ENCODE measurements around the gene HAT1.

Gene HAT1

DNA sequence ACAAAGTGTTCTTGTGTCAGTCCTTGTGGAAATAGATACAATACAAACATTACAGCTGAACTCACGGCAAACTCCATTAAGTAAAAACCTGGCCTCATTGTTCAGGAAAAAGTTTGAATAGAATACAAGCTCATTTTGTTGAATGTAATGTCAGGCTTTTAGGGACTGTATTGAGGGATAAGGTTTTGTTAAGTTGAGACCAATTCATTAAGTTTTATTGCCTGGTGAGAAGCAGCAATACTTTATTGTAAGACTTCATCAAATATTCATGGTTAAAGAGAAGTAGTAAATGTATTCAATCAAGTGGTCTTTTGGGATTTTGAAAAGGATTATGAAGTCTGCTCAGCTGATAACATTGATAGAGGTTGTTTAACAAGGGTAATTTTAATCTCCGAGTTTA, 42.0 kb downstream of the HAT1 start:
- ChIA-PET CTCF (interaction anchor here (0.6 kb wide), 1 partner anchor 125 kb away, joined by 3 read pairs; no protein-coding TSS in a partner anchor), POLR2A (ENCODE audit: low non-redundant PET) (no interaction called here)
- no peak overlapping the region for H3K27ac ChIP-seq
- no peak for DNase-seq (ENCODE audit: low spot score)
- TF ChIP-seq, protein P1, sequence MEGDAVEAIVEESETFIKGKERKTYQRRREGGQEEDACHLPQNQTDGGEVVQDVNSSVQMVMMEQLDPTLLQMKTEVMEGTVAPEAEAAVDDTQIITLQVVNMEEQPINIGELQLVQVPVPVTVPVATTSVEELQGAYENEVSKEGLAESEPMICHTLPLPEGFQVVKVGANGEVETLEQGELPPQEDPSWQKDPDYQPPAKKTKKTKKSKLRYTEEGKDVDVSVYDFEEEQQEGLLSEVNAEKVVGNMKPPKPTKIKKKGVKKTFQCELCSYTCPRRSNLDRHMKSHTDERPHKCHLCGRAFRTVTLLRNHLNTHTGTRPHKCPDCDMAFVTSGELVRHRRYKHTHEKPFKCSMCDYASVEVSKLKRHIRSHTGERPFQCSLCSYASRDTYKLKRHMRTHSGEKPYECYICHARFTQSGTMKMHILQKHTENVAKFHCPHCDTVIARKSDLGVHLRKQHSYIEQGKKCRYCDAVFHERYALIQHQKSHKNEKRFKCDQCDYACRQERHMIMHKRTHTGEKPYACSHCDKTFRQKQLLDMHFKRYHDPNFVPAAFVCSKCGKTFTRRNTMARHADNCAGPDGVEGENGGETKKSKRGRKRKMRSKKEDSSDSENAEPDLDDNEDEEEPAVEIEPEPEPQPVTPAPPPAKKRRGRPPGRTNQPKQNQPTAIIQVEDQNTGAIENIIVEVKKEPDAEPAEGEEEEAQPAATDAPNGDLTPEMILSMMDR (conservative IDR thresholded peaks at IDR 0.05; ENCODE audit: low read depth): no peak

DNA sequence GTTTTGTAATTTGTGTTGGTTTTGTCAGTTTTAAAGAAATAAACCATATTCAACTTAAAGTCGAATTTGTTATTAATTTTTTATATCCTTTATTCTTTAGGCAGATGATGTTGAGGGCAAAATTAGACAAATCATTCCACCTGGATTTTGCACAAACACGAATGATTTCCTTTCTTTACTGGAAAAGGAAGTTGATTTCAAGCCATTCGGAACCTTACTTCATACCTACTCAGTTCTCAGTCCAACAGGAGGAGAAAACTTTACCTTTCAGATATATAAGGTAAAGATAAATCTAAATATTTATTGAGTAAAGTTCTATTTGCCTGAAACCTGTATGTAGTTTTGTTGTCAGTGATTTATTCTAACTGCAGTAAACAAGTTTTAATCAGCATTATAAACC, 43.0 kb downstream of the HAT1 start:
- POLR2A ChIA-PET (ENCODE audit: low non-redundant PET): no interaction called here
- CTCF ChIA-PET: interaction anchor here (0.8 kb wide), 1 partner anchor 15 kb away, joined by 6 read pairs; no protein-coding TSS in a partner anchor
- H3K27ac ChIP-seq: no peak overlapping the region
- DNase-seq (ENCODE audit: low spot score): no peak
- TF ChIP-seq, protein P1 (conservative IDR thresholded peaks at IDR 0.05; ENCODE audit: low read depth): no peak

DNA sequence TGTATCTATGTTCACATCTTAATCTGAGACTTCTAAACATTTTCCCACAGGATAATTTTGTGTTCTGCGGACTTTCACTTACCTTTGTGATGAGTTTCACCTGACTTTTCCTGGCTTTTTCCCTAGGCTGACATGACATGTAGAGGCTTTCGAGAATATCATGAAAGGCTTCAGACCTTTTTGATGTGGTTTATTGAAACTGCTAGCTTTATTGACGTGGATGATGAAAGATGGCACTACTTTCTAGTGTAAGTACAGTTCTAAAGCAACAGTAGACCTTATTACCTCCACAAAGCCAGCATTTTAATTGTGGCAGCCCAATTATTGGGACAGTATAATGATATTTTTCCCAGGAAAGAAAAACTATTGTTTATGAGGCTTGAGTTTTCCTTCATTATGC, 43.4 kb downstream of the HAT1 start:
- H3K27ac ChIP-seq: no peak overlapping the region
- ChIA-PET CTCF (interaction anchor here (0.8 kb wide), 1 partner anchor 15 kb away, joined by 6 read pairs; no protein-coding TSS in a partner anchor), POLR2A (ENCODE audit: low non-redundant PET) (no interaction called here)
- TF ChIP-seq, protein P1 (conservative IDR thresholded peaks at IDR 0.05; ENCODE audit: low read depth): no peak
- DNase-seq (ENCODE audit: low spot score): no peak

DNA sequence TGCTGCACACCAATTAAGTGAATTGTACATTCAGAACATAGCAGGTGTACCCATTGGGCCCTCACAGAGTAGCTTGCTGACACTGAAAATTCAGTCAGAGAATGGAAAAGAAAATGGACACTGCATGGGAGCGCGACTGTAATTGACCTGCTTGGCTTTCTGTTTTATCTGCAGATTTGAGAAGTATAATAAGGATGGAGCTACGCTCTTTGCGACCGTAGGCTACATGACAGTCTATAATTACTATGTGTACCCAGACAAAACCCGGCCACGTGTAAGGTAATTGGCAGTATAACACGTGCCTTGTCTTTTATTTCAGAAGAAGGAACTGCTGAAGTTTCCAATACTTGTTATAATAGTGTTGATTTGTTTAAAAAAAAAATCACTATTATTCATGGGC, 44.0 kb downstream of the HAT1 start:
- no peak overlapping the region for H3K27ac ChIP-seq
- CTCF ChIA-PET: interaction anchor here (0.8 kb wide), 1 partner anchor 14 kb away, joined by 6 read pairs; no protein-coding TSS in a partner anchor
- TF ChIP-seq, protein P1 (conservative IDR thresholded peaks at IDR 0.05; ENCODE audit: low read depth): no peak
- POLR2A ChIA-PET (ENCODE audit: low non-redundant PET): no interaction called here
- no peak for DNase-seq (ENCODE audit: low spot score)

DNA sequence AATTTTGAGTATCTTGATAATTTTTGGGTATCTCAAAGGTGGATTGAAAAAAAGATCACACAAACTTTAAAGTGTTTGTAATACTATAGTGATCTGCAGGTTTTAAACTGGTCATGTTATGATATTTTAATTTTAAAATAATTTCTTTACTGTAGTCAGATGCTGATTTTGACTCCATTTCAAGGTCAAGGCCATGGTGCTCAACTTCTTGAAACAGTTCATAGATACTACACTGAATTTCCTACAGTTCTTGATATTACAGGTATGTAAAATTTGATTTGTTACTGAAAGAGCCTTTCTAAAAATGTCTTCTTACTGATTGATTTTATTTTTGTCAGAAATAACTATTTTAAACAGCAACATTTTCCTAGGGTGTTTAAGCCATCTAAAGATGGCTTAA, 44.4 kb downstream of the HAT1 start:
- CTCF ChIA-PET: no interaction called here
- POLR2A ChIA-PET (ENCODE audit: low non-redundant PET): no interaction called here
- no peak for DNase-seq (ENCODE audit: low spot score)
- TF ChIP-seq, protein P1 (conservative IDR thresholded peaks at IDR 0.05; ENCODE audit: low read depth): no peak
- H3K27ac ChIP-seq: no peak overlapping the region

DNA sequence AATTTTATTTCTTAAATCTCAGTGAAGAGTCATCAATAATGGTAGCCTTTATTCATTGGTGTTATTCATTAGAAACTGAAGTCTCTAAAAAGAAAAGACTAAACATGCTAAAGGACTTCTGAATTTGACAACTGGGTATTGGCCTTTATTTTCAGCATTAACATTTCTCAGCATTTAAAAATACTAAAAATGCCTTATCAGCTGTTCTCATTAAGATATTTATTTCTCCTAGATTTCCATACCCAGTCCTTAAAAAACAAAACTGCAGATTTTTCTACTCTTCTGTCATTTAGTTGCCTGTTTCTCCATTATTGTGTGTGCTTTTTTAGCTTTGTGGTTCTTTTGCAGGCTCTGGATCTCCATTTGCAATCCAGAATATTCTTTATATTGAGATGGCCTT, 46.2 kb downstream of the HAT1 start:
- TF ChIP-seq, protein P1 (conservative IDR thresholded peaks at IDR 0.05; ENCODE audit: low read depth): no peak
- ChIA-PET POLR2A (ENCODE audit: low non-redundant PET) (no interaction called here), CTCF (no interaction called here)
- H3K27ac ChIP-seq: no peak overlapping the region
- DNase-seq (ENCODE audit: low spot score): no peak

All from RWPE1 (cell line).